Heart right ventricle (tissue), 16 donors: Measurements from ENCODE around the gene CNTN5. TPM values are rescaled to one million over a fixed set of nuclear protein-coding genes. Genes with fewer than 3 reads are reported as not detected.

Experiments
- ATAC-seq, 8 donors: fragments of 200-7000 bp; cut with Tn5 transposase; one replicate each; pipeline ENCODE4 v1.9.1; 2020; ENCODE audit warnings: mild to moderate bottlenecking in 8 of 8, moderate library complexity in 8 of 8, moderate number of reproducible peaks in 1 of 8
- DNase-seq, 2 donors: peaks; one replicate each; pipeline ENCODE4 v3.0.0-alpha.2; 2020
- H3K27ac ChIP-seq, 10 donors: fragments of 200-600 bp; sonication (generic) in 2 of 10; one replicate each; pipeline versions ENCODE4 v1.5.0 to v1.8.0; 2020 to 2022; ENCODE audit warnings: mild to moderate bottlenecking in 3 of 10
- H3K27me3 ChIP-seq, 7 donors: fragments of 200-600 bp; one replicate each; pipeline ENCODE4 v1.8.0; 2021 to 2022; ENCODE audit warnings: mild to moderate bottlenecking in 2 of 7
- H3K36me3 ChIP-seq, 9 donors: fragments of 200-600 bp; sonication (generic) in 1 of 9; one replicate each; pipeline versions ENCODE4 v1.5.0 to v1.8.0; 2020 to 2022; ENCODE audit warnings: mild to moderate bottlenecking in 2 of 9
- H3K4me1 ChIP-seq, 9 donors: fragments of 200-600 bp; sonication (generic) in 1 of 9; one replicate each; pipeline versions ENCODE4 v1.5.0 to v1.8.0; 2020 to 2022; ENCODE audit warnings: mild to moderate bottlenecking in 4 of 9
- H3K4me3 ChIP-seq, 10 donors: fragments of 200-600 bp; sonication (generic) in 2 of 10; one replicate each; pipeline versions ENCODE4 v1.5.0 to v1.8.0; 2020 to 2022; ENCODE audit warnings: mild to moderate bottlenecking in 7 of 10, moderate library complexity in 2 of 10
- H3K9me3 ChIP-seq, 11 donors: fragments of 200-600 bp in 10 of 11; sonication (generic) in 2 of 11; one replicate each; pipeline versions ENCODE4 v1.5.0 to v1.8.0; 2013 to 2022; ENCODE audit warnings: mild to moderate bottlenecking in 2 of 11, control low read depth in 1 of 11, moderate library complexity in 1 of 11
- WGBS, 2 donors: extraction: QIAGEN DNeasy Blood & Tissue Kit; methylation state at CpG; one replicate each; pipeline ENCODE4 v1.1.7; 2013; ENCODE audit warnings: inconsistent platforms in 1 of 2; 5-methylcytosine and 5-hydroxymethylcytosine counted together
- intact Hi-C, 10 donors: fragments of 100-400 bp; cut with DNase I; formaldehyde crosslinking; loops; one replicate each; pipeline versions ENCODE4 v1.11.1 to v1.14.2; 2022
- polyA plus RNA-seq, 2 donors: library from polyadenylated mRNA; stranded (reverse); fragments of 200-250 nt; gene quantifications; one replicate each; pipeline ENCODE4 v1.2.3, GENCODE V29; 2013
- total RNA-seq, 10 donors: library from RNA; stranded (reverse); fragmentation: NEBNext Ultra II Directional in 3 of 10; extraction: Animal tissue kit (Norgen Biotek cat#: 25700) in 3 of 10; gene quantifications; one replicate each; pipeline versions ENCODE4 v1.2.1 to v1.2.4, GENCODE V29; 2021 to 2023
- TF ChIP-seq, protein P1 (sequence below), 9 donors: fragments of 200-600 bp; sonication (generic) in 2 of 9; IDR thresholded peaks; one replicate each; pipeline versions ENCODE4 v1.5.0 to v1.8.0; 2021 to 2022; ENCODE audit warnings: antibody characterized with exemption in 9 of 9, mild to moderate bottlenecking in 5 of 9, moderate library complexity in 1 of 9
- donor health status: Arrhythmogenic right ventricular cardiomyopathy.
- donor health status: ischemic (EF 13 %, LVEDD 7.1; RV severe dilation, severe dysfunction).
- donor health status: healthy with polysubstance abuse.
- donor health status: DM: no; HTN: yes; CAD: no.
- donor health status: DM: no; HTN: no; CAD: no.
- donor health status: ischemic (EF 25% LVEDD 6.9; RV normal size, moderate dysfunction).
- donor health status: ischemic (EF 25% LVEDD 5.7; RV mildly dilated, moderate dysfunction).
- donor health status: healthy.
- donor health status: DM: yes; HTN: yes; CAD: no.
- donor health status: Ischemic cardiomyopathy.
- donor health status: ischemic (EF 35%, LVEDD 5.7; RV mildly dilated, moderate dysfunction).
- donor health status: nonischemic (EF 11% LVEDD 7.7; RV severe dilation, severe dysfunction).
- donor health status: DM: yes; HTN: yes; CAD: no.
- donor health status: PGD.
- donor health status: ischemic (EF 29% LVEDD 5.4; RV normal size, mild dysfunction).
- donor health status: nonischemic (EF 23%, LVEDD 6.1; RV moderate dilation, normal function).

Gene CNTN5
- total and polyA plus RNA-seq, 12 donors, result 0.05 to 0.35 (median 0.17) TPM; not detected in 6

DNA sequence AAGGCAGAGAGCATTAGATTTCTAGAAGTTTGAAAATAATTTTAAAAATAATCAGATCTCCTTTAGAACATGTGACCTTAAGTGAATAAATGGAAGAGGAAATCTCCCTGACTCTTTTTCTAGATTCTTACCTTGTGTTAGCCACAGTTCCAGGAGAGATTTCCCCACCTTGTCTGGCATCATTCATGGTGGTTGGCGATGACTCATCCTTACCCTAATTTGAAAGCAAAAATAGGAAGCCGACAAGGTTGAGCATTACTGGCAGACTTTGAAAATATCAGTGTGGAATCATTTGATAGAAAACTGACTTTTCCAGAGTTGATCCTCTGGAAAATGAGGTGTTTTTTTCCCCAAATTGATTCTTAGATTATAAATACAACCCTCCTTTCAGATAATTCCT lies 48.1 kb downstream of the CNTN5 start:
- H3K36me3 ChIP-seq, result no peaks in the 10 kb centered on the region
- intact Hi-C loops, result no loop called here
- 91 to 95% methylated on average over 2 of the region's 2 CpGs for WGBS, 2 donors

DNA sequence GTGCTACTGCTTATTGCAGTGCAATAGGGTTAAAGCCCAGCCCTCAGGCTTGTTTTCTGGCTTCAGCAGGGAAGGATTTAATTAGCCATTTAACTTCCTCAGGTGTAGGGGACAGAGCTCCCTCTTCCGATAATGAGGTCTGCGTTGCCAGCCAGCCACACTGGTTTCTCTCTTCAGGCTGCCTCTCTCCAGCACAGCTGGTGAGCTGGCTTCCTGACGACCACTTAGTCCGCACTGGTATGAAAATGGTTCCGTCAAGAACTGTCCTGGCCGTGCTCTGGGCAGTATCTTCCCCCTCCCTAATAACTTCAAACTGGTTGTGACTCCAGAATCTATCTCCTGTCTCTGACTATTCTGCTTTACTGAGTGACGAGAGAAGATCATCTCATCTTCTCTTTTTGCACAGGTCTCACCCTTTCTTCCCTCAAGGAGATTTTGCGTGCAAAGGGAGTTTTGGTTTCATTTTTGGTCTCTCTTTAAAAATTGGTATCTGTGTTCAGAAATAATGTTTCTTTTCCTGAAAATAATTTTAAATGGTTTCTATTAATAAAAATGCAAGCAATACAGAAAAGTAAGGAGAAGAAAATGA lies 49.2 kb downstream of the CNTN5 start:
- Histone ChIP-seq H3K27me3 (no peaks in the 10 kb centered on the region), H3K9me3 (peaks cover 0 to 2% (median 0%) of the 10 kb centered on the region in 11 donors), H3K4me3 (peak overlapping the region in 9 of 10 donors; percentile 9 to 51 (median 46)), H3K4me1 (no peaks in the 10 kb centered on the region), H3K36me3 (no peaks in the 10 kb centered on the region), H3K27ac (no peak overlapping the region)
- TF ChIP-seq, protein P1, sequence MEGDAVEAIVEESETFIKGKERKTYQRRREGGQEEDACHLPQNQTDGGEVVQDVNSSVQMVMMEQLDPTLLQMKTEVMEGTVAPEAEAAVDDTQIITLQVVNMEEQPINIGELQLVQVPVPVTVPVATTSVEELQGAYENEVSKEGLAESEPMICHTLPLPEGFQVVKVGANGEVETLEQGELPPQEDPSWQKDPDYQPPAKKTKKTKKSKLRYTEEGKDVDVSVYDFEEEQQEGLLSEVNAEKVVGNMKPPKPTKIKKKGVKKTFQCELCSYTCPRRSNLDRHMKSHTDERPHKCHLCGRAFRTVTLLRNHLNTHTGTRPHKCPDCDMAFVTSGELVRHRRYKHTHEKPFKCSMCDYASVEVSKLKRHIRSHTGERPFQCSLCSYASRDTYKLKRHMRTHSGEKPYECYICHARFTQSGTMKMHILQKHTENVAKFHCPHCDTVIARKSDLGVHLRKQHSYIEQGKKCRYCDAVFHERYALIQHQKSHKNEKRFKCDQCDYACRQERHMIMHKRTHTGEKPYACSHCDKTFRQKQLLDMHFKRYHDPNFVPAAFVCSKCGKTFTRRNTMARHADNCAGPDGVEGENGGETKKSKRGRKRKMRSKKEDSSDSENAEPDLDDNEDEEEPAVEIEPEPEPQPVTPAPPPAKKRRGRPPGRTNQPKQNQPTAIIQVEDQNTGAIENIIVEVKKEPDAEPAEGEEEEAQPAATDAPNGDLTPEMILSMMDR (IDR thresholded peaks at IDR 0.05), result no peak
- DNase-seq (no peak), ATAC-seq (peak in 3 of 8 donors; percentile 28 to 56 (median 52))
- intact Hi-C loops, result no loop called here
- WGBS, 2 donors, result 8 to 9% methylated on average over 8 of the region's 8 CpGs

More for the DNA sequence above, 48.1 kb downstream of the CNTN5 start:
- TF ChIP-seq, protein P1 (IDR thresholded peaks at IDR 0.05), result no peak
- DNase-seq, result no peak
- Histone ChIP-seq H3K9me3 (peaks cover 0 to 2% (median 0%) of the 10 kb centered on the region in 11 donors), H3K27ac (no peak overlapping the region), H3K4me1 (no peaks in the 10 kb centered on the region), H3K4me3 (no peak overlapping the region), H3K27me3 (no peaks in the 10 kb centered on the region)
- no peak for ATAC-seq

DNA sequence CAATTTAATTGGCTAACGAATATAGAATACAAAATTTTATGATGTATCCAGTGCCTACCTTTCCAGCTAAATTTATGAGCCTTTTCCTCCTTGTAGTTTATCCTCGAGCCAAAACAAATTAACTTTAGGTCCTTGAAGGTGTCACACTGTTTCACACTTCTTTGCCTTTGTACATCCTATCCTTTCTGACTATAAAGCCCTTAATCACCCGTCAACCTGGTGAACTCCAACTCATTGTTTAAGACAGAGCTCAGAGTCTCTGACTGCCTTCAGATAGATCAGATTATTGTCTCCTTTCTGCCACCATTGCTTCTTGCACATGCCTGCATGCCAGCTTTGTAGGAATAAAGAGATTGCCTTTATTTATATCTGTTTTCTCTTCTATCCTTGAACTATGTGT lies 58.8 kb downstream of the CNTN5 start:
- Histone ChIP-seq H3K27ac (no peak overlapping the region), H3K9me3 (no peaks in the 10 kb centered on the region), H3K4me1 (no peaks in the 10 kb centered on the region), H3K36me3 (no peaks in the 10 kb centered on the region), H3K27me3 (no peaks in the 10 kb centered on the region), H3K4me3 (no peak overlapping the region)
- intact Hi-C loops, result no loop called here
- ATAC-seq (no peak), DNase-seq (no peak)
- TF ChIP-seq, protein P1 (IDR thresholded peaks at IDR 0.05), result no peak
- 74 to 76% methylated on average over 3 of the region's 3 CpGs for WGBS, 2 donors

DNA sequence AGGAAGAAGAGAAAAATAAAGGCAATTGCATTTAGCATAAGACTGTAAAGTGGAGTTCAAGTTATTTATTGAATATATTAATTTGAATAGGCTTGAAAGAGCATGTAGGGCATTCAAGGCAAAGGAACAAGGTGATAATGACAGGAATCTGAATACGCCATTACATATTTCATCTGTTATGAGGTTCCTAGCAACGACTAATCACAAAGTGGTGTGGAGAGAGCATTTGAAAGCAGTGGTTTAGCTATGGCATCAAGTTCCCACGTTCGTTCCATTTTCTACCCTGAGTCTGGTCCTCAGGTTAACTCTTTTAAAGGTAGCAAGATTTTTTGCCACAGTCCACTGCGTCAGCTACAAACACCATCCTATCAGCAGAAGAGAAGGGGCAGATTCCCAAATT lies 59.4 kb downstream of the CNTN5 start:
- H3K36me3 ChIP-seq, result no peaks in the 10 kb centered on the region
- H3K27ac ChIP-seq, result no peak overlapping the region
- no peaks in the 10 kb centered on the region for H3K27me3 ChIP-seq
- H3K9me3 ChIP-seq, result no peaks in the 10 kb centered on the region
- no peak for ATAC-seq
- H3K4me1 ChIP-seq, result no peaks in the 10 kb centered on the region
- intact Hi-C loops, result no loop called here
- 58 to 61% methylated on average over 5 of the region's 5 CpGs for WGBS, 2 donors
- H3K4me3 ChIP-seq, result no peak overlapping the region
- TF ChIP-seq, protein P1 (IDR thresholded peaks at IDR 0.05), result no peak
- DNase-seq, result no peak
